Subcutaneous adipose tissue (tissue), 4 donors: ENCODE data around the gene VWA7. TPM values are rescaled to one million over a fixed set of nuclear protein-coding genes. Genes with fewer than 3 reads are reported as not detected.

Experiments used
- total RNA-seq, 4 donors: library from RNA; depleted of rRNA; stranded (reverse); fragments of >200 nt; gene quantifications; one replicate each; pipeline ENCODE4 v1.1.0, GENCODE V29; 2016
- TF ChIP-seq, protein P1 (sequence below): fragments of 450-650 bp; IDR thresholded peaks from one replicate; pipeline ENCODE4 v1.5.1; 2016; ENCODE audit warnings: low read depth, mild to moderate bottlenecking, control low read depth, antibody characterized with exemption, moderate library complexity

VWA7 gene
- total RNA-seq, 4 donors from 2014 or later: not detected

- TF ChIP-seq, protein P1, sequence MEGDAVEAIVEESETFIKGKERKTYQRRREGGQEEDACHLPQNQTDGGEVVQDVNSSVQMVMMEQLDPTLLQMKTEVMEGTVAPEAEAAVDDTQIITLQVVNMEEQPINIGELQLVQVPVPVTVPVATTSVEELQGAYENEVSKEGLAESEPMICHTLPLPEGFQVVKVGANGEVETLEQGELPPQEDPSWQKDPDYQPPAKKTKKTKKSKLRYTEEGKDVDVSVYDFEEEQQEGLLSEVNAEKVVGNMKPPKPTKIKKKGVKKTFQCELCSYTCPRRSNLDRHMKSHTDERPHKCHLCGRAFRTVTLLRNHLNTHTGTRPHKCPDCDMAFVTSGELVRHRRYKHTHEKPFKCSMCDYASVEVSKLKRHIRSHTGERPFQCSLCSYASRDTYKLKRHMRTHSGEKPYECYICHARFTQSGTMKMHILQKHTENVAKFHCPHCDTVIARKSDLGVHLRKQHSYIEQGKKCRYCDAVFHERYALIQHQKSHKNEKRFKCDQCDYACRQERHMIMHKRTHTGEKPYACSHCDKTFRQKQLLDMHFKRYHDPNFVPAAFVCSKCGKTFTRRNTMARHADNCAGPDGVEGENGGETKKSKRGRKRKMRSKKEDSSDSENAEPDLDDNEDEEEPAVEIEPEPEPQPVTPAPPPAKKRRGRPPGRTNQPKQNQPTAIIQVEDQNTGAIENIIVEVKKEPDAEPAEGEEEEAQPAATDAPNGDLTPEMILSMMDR: no peak
Measured at GRCh38 chr6:31765559-31765909, 11.6 kb downstream of the VWA7 start.

- TF ChIP-seq, protein P1: no peak
Measured at GRCh38 chr6:31764198-31764597, 12.9 kb downstream of the VWA7 start.

- TF ChIP-seq, protein P1: no peak
Measured at GRCh38 chr6:31763619-31763940, 13.5 kb downstream of the VWA7 start.

DNA sequence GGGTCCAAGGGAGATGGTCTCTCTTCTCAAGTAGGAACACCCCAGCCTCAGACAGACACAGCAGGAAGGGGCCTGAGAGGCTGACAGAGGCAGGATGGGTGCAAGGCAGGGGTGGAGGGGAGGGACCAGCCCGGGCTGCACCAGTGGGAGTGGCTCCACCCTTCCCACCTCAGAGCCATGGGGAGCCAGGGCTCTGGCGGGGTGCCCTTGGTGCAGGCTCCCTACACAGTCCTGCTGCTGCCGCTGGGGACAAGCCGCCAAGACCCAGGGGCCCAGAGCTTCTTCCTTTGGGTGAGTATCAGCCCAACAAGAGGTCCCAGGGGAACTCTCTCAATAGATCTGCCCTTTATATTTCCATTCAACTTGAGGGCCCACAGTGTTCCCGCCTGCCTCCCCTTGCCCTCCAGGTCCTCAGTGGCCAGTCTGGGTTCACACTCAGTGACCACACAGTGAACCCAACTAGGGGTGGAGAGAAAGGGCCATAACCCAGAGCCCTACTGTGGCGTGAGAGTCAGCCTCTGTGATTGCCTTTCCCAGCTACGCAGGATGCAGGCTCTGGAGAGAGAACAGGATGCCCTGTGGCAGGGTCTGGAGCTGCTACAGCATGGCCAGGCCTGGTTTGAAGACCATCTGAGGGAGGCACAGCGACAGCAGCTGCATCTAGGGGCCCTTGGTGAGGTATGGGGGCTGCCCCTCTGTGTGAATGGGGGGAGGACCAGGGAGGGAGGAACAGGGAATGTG, 14.1 kb downstream of the VWA7 start:
- TF ChIP-seq, protein P1: no peak

- TF ChIP-seq, protein P1: no peak
Measured at GRCh38 chr6:31762356-31762755, 14.8 kb downstream of the VWA7 start, which contains the start of gene SAPCD1. SAPCD1 (plus strand) TSS chr6:31762656; CDS start chr6:31763055, 399 bp downstream.

DNA sequence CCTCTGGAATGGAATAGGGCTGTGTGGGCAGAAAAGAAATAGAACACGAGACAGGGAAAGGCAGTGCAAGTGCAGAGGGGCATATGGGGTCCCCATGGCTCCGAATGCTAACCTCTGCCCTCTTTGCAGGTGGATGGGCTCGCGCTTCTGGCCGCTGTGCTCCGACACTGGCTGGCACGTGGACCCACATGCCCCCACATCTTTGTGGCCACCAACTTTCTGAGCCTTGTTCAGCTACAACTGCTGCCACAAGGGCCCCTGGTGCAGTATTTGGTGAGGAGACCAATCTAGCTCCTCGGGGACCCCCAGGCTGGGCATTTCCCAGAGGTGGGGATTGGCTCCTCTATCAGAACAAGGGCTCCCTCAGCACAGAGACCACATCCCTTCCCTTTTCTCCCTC, 15.8 kb downstream of the VWA7 start:
- TF ChIP-seq, protein P1: no peak

DNA sequence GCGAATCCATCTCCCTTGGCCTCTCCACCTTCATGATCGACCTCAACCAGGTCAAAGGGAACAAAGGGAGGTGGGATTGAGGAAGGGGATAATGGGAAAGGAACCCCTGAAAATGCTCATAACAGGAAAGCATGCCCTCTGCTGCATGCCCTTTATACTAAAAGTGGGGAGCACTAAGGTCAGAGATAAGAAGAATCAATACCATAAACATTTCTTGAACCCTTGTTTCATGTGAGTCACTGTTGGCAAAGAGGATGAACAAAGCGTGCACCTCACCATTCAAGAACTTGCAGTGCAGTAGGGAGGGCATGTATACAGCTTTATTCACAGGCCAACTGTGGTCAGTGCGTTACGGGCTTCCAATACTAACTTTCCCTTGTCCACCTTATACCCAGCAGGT, 16.3 kb downstream of the VWA7 start:
- TF ChIP-seq, protein P1: no peak
